PFSK-1 (cell line): Measurements from ENCODE around the gene MAP3K6.

Experiments
- FOXP2 ChIP-seq: optimal IDR thresholded peaks from 2 replicates; pipeline ENCODE3; 2011; ENCODE audit warnings: borderline replicate concordance, control low read depth, inconsistent platforms; ENCODE audit not compliant: insufficient read depth; ENCODE audit errors: extremely low read length, extremely low read depth
- POLR2AphosphoS5 ChIP-seq: IDR thresholded peaks from 2 replicates; pipeline ENCODE4 v1.6.1; 2012; ENCODE audit warnings: low read depth, mild to moderate bottlenecking, control low read depth, low read length, moderate library complexity
- REST ChIP-seq, 2 experiments: IDR thresholded peaks; 2 replicates each; pipeline versions ENCODE4 v1.6.1 to v1.8.0; 2011 to 2012; ENCODE audit warnings: low read depth in 2 of 2, low read length in 2 of 2, control low read depth in 1 of 2, inconsistent platforms in 1 of 2, mild to moderate bottlenecking in 1 of 2, moderate library complexity in 1 of 2; ENCODE audit not compliant: insufficient read depth in 1 of 2
- SIN3A ChIP-seq: IDR thresholded peaks from 2 replicates; pipeline ENCODE4 v1.6.1; 2012; ENCODE audit warnings: mild to moderate bottlenecking, low read length, moderate library complexity, borderline replicate concordance; ENCODE audit not compliant: insufficient read depth
- TAF1 ChIP-seq: IDR thresholded peaks from 2 replicates; pipeline ENCODE4 v1.6.1; 2012; ENCODE audit warnings: low read length, control low read depth, borderline replicate concordance; ENCODE audit not compliant: insufficient read depth

The MAP3K6 gene

GRCh38 chr1:27368869-27369582 is 2.3 kb upstream of the MAP3K6 start:
- TF ChIP-seq TAF1 (no peak), POLR2AphosphoS5 (no peak)

GRCh38 chr1:27367160-27367650 is 444 bp upstream of the MAP3K6 start:
- no peak for TF ChIP-seq REST (IDR thresholded peaks at IDR 0.05; ENCODE audit: insufficient read depth in 1 of 2, low read depth in 2 of 2, low read length in 2 of 2)
- TF ChIP-seq POLR2AphosphoS5, result no peak
- TF ChIP-seq FOXP2, result no peak
- no peak for TF ChIP-seq SIN3A
- no peak for TF ChIP-seq TAF1

- TF ChIP-seq POLR2AphosphoS5 (no peak), SIN3A (no peak), REST (IDR thresholded peaks at IDR 0.05; ENCODE audit: insufficient read depth in 1 of 2, low read depth in 2 of 2, low read length in 2 of 2) (no peak), TAF1 (no peak), FOXP2 (peak; percentile 10)
These were observed 699 bp downstream of the MAP3K6 start for GRCh38 chr1:27366113-27366410.

GRCh38 chr1:27365372-27366112 is 1.2 kb downstream of the MAP3K6 start:
- TF ChIP-seq POLR2AphosphoS5 (peak; percentile 66), REST (IDR thresholded peaks at IDR 0.05; ENCODE audit: insufficient read depth in 1 of 2, low read depth in 2 of 2, low read length in 2 of 2) (no peak), TAF1 (0 out of 2 replicates have a peak, but pooled peaks have one; percentile 29), FOXP2 (no peak), SIN3A (no peak)

- TF ChIP-seq TAF1 (no peak), SIN3A (no peak), POLR2AphosphoS5 (no peak), FOXP2 (no peak), REST (IDR thresholded peaks at IDR 0.05; ENCODE audit: insufficient read depth in 1 of 2, low read depth in 2 of 2, low read length in 2 of 2) (no peak)
These were observed 1.9 kb downstream of the MAP3K6 start for GRCh38 chr1:27364696-27365371.
